Keratinocyte (primary cell): Measurements from ENCODE around the gene HECTD4. TPM values are rescaled to one million over a fixed set of nuclear protein-coding genes. Genes with fewer than 3 reads are reported as not detected.

Experiments
- DNase-seq: peaks from one replicate; pipeline ENCODE4 v3.0.0-alpha.2; 2011; ENCODE audit warnings: low read depth, missing footprints, low spot score
- FAIRE-seq: peaks from 2 replicates; lab custom pipeline; 2011; peaks lifted over from hg19 to GRCh38; lab: Jason Lieb, UNC
- H2AFZ ChIP-seq: 2 replicates; pipeline ENCODE4 v1.6.0; 2012; ENCODE audit warnings: low read length, control low read depth, inconsistent platforms; ENCODE audit not compliant: control insufficient read depth
- H3K27ac ChIP-seq: 2 replicates; pipeline ENCODE4 v1.5.1; 2011; ENCODE audit warnings: low read length; ENCODE audit not compliant: control insufficient read depth, insufficient read depth
- H3K27me3 ChIP-seq: 3 replicates; pipeline ENCODE4 v1.6.0; 2011; ENCODE audit warnings: low read length; ENCODE audit not compliant: control insufficient read depth, insufficient read depth; ENCODE audit errors: extremely low read depth
- H3K36me3 ChIP-seq, 2 experiments: 2 replicates in 1 of 2; 3 replicates in 1 of 2; pipeline ENCODE4 v1.5.1; 2011; ENCODE audit warnings: low read length in 2 of 2, mild to moderate bottlenecking in 1 of 2; ENCODE audit not compliant: control insufficient read depth in 2 of 2, insufficient read depth in 2 of 2; ENCODE audit errors: extremely low read depth in 1 of 2
- H3K4me1 ChIP-seq: 3 replicates; pipeline ENCODE4 v1.5.1; 2011; ENCODE audit warnings: low read length; ENCODE audit not compliant: control insufficient read depth, insufficient read depth; ENCODE audit errors: extremely low read depth
- H3K4me2 ChIP-seq: 3 replicates; pipeline ENCODE4 v1.6.0; 2011; ENCODE audit warnings: low read depth, low read length; ENCODE audit not compliant: control insufficient read depth, insufficient read depth; ENCODE audit errors: extremely low read depth
- H3K4me3 ChIP-seq, 3 experiments: fragments of 200-600 bp in 1 of 3; sonication (generic) in 1 of 3; 2 replicates in 2 of 3; 3 replicates in 1 of 3; pipeline ENCODE4 v1.5.1; 2011 to 2016; ENCODE audit warnings: low read length in 3 of 3, mild to moderate bottlenecking in 3 of 3, control low read depth in 2 of 3, inconsistent platforms in 1 of 3, low read depth in 1 of 3, mixed read lengths in 1 of 3, mixed run types in 1 of 3, moderate library complexity in 1 of 3; ENCODE audit not compliant: control insufficient read depth in 2 of 3, insufficient read depth in 2 of 3; ENCODE audit errors: extremely low read depth in 1 of 3
- H3K79me2 ChIP-seq: 2 replicates; pipeline ENCODE4 v1.6.0; 2012; ENCODE audit warnings: low read length; ENCODE audit not compliant: control insufficient read depth, insufficient read depth
- H3K9ac ChIP-seq: 3 replicates; pipeline ENCODE4 v1.6.0; 2011; ENCODE audit warnings: low read length; ENCODE audit not compliant: control insufficient read depth, insufficient read depth; ENCODE audit errors: extremely low read depth
- H3K9me1 ChIP-seq: 3 replicates; pipeline ENCODE4 v1.6.0; 2011; ENCODE audit warnings: low read length; ENCODE audit not compliant: control insufficient read depth, insufficient read depth; ENCODE audit errors: extremely low read depth
- H3K9me3 ChIP-seq: 2 replicates; pipeline ENCODE4 v1.5.1; 2012; ENCODE audit warnings: low read depth, low read length; ENCODE audit not compliant: control insufficient read depth
- H4K20me1 ChIP-seq: 3 replicates; pipeline ENCODE4 v1.6.0; 2011; ENCODE audit warnings: low read length; ENCODE audit not compliant: control insufficient read depth, insufficient read depth; ENCODE audit errors: extremely low read depth
- EZH2 ChIP-seq: IDR thresholded peaks from one replicate; pipeline ENCODE4 v1.6.1; 2012; ENCODE audit warnings: inconsistent platforms, mild to moderate bottlenecking, low read length, moderate library complexity
- dilution Hi-C: fragments of 300-500 bp; cut with MboI; formaldehyde crosslinking; loops from one replicate; pipeline ENCODE4 v1.7.0; 2020; ENCODE audit warnings: low sequenced_read_pairs; ENCODE audit not compliant: extremely low pct_ligation_motif_present
- polyA plus RNA-seq, 5 experiments: library from polyadenylated mRNA; depleted of rRNA in 3 of 5; stranded (reverse) in 3 of 5; stranded (forward) in 1 of 5; unstranded in 1 of 5; fragments of >200 nt; gene quantifications; 1 replicate in 1 of 5; 2 replicates in 3 of 5; 3 replicates in 1 of 5; pipeline versions ENCODE4 v1.2.1 to v1.2.3, GENCODE V29; 2011 to 2012; ENCODE audit warnings: missing spikeins in 2 of 5, low read depth in 1 of 5, low replicate concordance in 1 of 5
- TF ChIP-seq, protein P1 (sequence below), 3 experiments: IDR thresholded peaks in 1 of 3; conservative IDR thresholded peaks in 1 of 3; optimal IDR thresholded peaks in 1 of 3; 2 replicates in 2 of 3; 3 replicates in 1 of 3; pipeline versions ENCODE3 to v1.5.1; 2011; ENCODE audit warnings: low read length in 3 of 3, mild to moderate bottlenecking in 3 of 3, moderate library complexity in 2 of 3, control low read depth in 1 of 3, inconsistent platforms in 1 of 3; ENCODE audit not compliant: insufficient read depth in 2 of 3; ENCODE audit errors: extremely low read depth in 1 of 3

Gene HECTD4
- polyA plus RNA-seq, 1 donor (not counting 4 experiments of a cell fraction or from before 2014, with no cell fraction given), result 7.5 TPM

DNA sequence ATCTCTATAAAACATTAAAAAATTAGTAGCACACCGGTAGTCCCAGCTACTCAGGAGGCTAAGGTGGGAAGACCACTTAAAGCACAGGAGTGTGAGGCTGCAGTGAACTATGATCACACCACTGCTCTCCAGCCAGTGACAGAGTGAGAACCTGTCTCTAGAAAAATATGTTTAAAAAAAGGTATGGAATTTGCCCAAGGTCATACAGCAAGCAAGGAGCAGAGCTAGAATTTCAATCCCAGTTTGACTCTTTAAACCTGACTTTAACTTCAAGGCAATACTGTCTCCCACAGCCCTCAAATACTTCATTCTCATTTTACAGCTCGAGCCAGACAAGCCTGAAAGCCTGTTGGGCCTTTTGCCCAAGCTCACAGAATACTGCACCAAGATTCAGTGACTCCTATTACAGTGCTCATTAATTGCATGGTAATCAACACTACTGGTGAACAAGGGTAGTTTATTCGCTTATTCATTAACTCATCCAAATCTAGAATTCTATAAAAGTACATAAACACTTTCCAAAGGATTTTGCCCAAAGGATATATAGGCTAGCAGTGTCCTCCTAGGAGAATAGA, 8.0 kb downstream of the HECTD4 start:
- no peaks in the 10 kb centered on the region for H4K20me1 ChIP-seq
- no peak overlapping the region for H3K4me2 ChIP-seq
- no peak for FAIRE-seq
- no peaks in the 10 kb centered on the region for H3K36me3 ChIP-seq
- no peaks in the 10 kb centered on the region for H3K4me1 ChIP-seq
- no peaks in the 10 kb centered on the region for H3K27me3 ChIP-seq
- H3K9me1 ChIP-seq, result no peaks in the 10 kb centered on the region
- dilution Hi-C loops, result no loop called here
- no peak overlapping the region for H3K9ac ChIP-seq
- no peak overlapping the region for H2AFZ ChIP-seq
- no peak overlapping the region for H3K27ac ChIP-seq
- no peaks in the 10 kb centered on the region for H3K9me3 ChIP-seq
- no peak overlapping the region for H3K4me3 ChIP-seq
- TF ChIP-seq, protein P1, sequence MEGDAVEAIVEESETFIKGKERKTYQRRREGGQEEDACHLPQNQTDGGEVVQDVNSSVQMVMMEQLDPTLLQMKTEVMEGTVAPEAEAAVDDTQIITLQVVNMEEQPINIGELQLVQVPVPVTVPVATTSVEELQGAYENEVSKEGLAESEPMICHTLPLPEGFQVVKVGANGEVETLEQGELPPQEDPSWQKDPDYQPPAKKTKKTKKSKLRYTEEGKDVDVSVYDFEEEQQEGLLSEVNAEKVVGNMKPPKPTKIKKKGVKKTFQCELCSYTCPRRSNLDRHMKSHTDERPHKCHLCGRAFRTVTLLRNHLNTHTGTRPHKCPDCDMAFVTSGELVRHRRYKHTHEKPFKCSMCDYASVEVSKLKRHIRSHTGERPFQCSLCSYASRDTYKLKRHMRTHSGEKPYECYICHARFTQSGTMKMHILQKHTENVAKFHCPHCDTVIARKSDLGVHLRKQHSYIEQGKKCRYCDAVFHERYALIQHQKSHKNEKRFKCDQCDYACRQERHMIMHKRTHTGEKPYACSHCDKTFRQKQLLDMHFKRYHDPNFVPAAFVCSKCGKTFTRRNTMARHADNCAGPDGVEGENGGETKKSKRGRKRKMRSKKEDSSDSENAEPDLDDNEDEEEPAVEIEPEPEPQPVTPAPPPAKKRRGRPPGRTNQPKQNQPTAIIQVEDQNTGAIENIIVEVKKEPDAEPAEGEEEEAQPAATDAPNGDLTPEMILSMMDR (optimal IDR thresholded peaks at IDR 0.05 in 1 of 3, IDR thresholded peaks at IDR 0.05 in 1 of 3, conservative IDR thresholded peaks at IDR 0.05 in 1 of 3; ENCODE audit: extremely low read depth in 1 of 3, insufficient read depth in 2 of 3, low read length in 3 of 3), result no peak
- TF ChIP-seq EZH2, result no peak
- H3K79me2 ChIP-seq, result peaks cover 56% of the 10 kb centered on the region
- no peak for DNase-seq

DNA sequence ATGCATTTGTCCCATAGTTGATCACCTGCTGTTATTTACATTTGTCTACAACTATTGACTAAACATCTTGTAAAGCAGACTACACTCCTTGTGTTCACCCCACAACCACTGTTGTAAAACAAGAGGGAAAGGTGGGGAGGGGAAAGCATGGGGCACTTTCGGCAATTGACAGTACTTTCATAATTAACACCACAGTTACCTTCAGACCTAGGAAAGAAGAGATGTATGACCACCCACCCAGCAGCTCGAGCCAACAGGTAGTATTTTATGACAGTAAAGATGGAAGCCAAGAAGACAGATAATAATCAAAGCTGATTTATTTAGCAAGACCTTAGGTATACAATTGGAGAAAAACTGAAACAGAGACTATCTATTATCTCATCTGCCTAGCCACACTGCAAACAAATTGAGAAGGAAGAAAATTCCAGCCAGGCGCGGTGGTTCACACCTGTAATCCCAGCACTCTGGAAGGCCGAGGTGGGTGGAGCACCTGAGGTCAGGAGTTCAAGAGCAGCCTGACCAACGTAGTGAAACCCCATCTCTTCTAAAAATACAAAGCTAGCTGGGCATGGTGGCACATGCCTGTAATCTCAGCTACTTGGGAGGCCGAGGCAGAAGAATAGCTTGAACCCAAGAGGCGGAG, 11.2 kb downstream of the HECTD4 start:
- H3K36me3 ChIP-seq, result no peaks in the 10 kb centered on the region
- H3K9me3 ChIP-seq, result no peaks in the 10 kb centered on the region
- no peak overlapping the region for H3K27ac ChIP-seq
- H4K20me1 ChIP-seq, result no peaks in the 10 kb centered on the region
- H3K4me1 ChIP-seq, result no peaks in the 10 kb centered on the region
- no peaks in the 10 kb centered on the region for H3K9me1 ChIP-seq
- no peak overlapping the region for H2AFZ ChIP-seq
- no peaks in the 10 kb centered on the region for H3K27me3 ChIP-seq
- H3K4me3 ChIP-seq, result no peak overlapping the region
- no peak for TF ChIP-seq EZH2
- TF ChIP-seq, protein P1 (optimal IDR thresholded peaks at IDR 0.05 in 1 of 3, IDR thresholded peaks at IDR 0.05 in 1 of 3, conservative IDR thresholded peaks at IDR 0.05 in 1 of 3; ENCODE audit: extremely low read depth in 1 of 3, insufficient read depth in 2 of 3, low read length in 3 of 3), result no peak
- dilution Hi-C loops, result no loop called here
- no peak overlapping the region for H3K9ac ChIP-seq
- DNase-seq (no peak), FAIRE-seq (no peak)
- H3K79me2 ChIP-seq, result peaks cover 46% of the 10 kb centered on the region
- no peak overlapping the region for H3K4me2 ChIP-seq
